Right renal cortex interstitium (tissue), 3 donors: ENCODE measurements around the gene HOTAIR. TPM values are rescaled to one million over a fixed set of nuclear protein-coding genes. Genes with fewer than 3 reads are reported as not detected.
A peak's percentile ranks its signal among the peaks of the same experiment; 100 is the strongest.

Experiments used
- DNase-seq, 3 donors: peaks; one replicate each; pipeline ENCODE4 v3.0.0-alpha.2; 2013; ENCODE audit warnings: low read depth in 3 of 3, low spot score in 2 of 3
- polyA plus RNA-seq, 3 donors: library from polyadenylated mRNA; unstranded; fragments of 120-200 nt; gene quantifications; one replicate each; pipeline ENCODE4 v1.2.1, GENCODE V29; 2013; ENCODE audit not compliant: insufficient read length in 3 of 3

HOTAIR gene
- polyA plus RNA-seq, 3 donors: 1.1 to 2.9 (median 1.2) TPM

GRCh38 chr12:53988541-53989226 is 13.9 kb upstream of the HOTAIR start:
- DNase-seq: no peak

DNA sequence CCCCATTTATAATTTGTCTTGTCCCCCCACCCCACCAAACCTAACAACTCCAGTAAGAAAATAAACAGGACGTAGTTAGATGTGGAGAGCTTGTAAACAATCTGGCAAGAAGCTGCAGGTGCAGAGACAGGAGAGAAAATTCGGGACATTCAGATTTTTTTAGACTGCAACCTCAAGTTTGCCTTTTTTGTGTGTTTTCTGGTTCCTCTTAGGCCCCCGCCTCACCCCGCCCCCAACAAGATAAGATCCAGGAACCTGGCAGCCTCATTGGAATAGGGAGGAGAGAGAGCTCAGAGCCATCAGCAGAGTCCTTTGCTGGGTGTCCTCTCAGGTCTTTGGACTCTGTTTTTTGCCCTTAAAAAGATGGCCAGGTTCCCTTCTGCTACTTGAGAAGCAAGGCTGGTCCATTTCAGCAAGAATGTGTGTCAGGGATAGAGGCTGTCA is 13.1 kb upstream of the HOTAIR start:
- DNase-seq: no peak

DNA sequence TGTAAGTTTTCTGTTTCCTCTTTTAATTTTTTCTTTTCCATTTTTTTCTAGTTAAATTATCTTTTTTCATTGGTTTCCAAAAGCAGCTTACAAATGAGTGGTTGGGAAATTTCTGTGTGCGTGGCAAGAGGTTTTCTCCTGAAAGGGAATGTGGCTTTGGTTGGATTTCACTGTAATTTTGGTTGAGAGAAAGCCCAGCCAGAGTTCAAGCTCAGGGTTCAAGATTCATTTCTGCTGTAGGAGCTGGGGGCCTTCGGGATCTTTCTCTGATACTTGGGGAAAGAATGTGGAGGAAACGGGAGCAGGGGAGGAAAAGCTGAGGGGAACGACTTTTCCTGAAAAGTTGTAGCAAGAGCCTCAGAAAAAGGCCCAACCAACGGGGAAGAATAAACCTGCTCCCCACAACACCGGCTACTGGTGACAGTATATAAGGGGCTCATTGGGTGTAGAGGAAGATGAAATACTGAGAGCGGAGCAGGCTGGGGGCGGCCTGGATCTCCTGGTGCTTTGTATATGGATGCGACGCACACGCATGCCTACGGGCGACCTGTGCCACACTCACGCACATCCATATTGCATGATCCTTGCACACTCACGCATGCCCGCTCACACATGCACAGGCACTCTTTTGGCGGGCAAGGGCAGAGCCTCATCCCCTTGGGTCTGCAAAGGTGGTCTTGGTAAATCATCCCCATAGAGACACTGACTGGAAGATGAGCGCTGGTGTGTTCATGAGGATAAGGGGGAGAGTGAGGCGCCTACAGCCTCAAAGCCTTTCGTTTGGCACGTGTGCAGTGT is 12.1 kb upstream of the HOTAIR start:
- DNase-seq: no peak

- DNase-seq: no peak
Observed at GRCh38 chr12:53985994-53986685, 11.4 kb upstream of the HOTAIR start.

GRCh38 chr12:53985692-53985993 is 10.9 kb upstream of the HOTAIR start:
- no peak for DNase-seq

GRCh38 chr12:53984901-53985691 is 10.3 kb upstream of the HOTAIR start, which contains the start of gene HOXC10:
Gene HOXC10, plus strand, starts transcription at chr12:53985146. Its CDS starts 114 bp downstream, at chr12:53985260.
- peak; percentile 94 to 98 (median 97) for DNase-seq

GRCh38 chr12:53983950-53984572 is 9.3 kb upstream of the HOTAIR start:
- DNase-seq: no peak

- DNase-seq: no peak
Observed at GRCh38 chr12:53983568-53983949, 8.8 kb upstream of the HOTAIR start.

- DNase-seq: no peak
Observed at GRCh38 chr12:53982648-53983567, 8.2 kb upstream of the HOTAIR start.

- DNase-seq: no peak
Observed at GRCh38 chr12:53981634-53982565, 7.1 kb upstream of the HOTAIR start.

DNA sequence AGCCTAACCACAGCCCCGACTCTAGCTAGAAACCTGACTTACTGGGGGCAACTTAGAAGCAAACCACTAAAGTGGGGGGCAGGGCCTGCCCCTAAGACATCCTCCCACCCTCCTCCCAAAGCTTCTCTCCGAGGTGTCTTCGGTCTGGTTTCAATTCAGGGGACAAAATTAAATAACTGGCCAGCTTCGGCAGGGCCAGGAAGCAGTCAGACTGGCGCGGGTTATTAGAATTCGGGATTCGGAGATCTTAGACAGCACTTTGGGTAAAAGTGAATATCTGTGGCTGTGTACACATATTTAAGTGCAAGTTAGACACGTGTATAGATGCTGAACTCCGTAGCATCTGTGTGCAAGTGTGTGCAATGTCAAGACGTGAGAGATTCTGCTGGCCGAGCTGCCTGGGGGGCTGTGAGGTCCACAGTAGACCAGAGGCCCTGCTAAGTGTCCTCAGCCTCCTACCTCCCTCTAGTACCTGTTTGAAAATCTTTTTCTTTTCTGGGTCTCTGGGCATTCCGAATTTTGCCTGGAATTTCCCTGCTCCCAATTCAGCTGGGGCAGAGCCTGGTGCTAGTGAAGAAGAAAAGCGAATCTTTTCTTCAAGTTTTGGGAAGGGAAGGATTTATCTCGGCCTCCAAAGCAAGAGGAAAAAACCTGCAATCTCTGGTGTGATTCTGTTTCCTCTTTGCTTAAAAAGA is 6.2 kb upstream of the HOTAIR start:
- DNase-seq: no peak

DNA sequence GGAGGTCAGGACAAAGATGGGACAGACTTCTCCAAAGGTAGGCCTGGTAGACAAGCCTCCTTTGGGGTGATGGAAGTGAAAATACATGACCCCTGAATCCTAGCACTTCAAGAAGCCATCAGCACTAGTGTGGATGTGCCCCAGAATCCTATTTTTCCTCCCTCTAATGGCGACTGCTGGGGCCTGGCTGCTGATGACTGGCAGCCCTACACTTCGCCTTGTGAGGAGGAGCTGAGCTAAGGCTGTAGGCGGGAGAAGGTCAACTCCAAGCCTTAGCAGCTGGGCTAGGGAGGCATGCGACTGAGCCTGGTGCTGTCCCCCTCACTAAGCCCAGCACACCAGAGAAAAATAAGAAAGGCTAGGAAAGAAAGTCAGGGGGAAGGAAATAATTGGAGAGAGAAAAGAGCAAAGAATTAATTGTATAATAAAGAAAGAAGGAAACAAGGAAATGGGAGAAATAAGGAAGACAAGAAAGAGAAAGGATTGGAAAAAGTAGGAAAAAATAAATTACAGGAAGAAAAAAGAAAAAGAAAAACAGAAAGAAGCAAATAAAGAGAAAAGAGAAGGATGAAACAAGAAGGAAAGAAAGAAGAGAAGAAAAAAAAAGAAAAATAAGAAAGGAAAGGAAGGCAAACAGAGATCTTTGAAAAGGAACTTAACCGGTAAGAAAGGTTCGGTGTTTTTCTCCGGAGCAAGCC is 5.5 kb upstream of the HOTAIR start:
- no peak for DNase-seq

DNA sequence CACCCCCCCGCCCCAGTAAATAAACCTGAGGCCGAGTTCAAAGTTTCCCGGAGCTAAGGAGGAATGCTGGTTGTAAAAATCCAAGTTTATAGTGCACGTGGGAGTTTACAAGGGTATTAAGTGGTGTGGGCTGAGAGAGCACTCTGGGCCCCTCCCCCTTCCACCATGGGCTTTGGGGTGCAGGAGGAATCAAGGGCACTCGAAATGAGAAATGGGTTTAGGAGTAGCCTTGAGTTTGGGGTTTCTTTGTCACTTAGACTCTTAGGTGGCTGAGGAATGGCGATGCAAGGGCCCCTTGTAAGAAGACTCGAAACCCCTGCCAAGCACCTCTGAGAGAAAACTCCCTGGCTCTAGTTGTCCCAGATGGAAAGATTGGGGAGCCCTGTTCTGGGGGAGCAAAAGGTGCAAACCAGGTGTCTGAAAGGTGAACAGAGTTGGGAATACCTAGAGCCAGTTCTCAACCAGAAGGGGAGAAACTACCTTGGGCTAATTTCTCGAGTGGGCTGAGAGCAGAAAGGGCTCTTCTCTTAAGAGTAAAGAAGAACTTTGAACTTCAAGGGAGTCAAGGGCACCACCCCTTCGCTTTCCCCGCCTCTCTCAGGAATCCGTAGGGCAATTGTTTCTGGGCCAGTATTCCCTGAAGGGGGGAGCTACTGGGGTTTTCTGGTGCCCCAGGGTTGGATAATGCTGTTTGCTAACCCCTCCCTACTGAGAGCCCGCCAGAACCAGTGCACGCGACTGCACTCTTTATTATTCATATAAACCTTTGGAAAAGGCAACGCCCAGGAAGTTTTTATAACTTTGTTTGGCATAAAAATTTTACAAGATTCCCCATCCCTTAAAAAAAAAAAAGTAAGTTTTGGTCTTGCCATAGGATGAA is 4.0 kb upstream of the HOTAIR start:
- DNase-seq: no peak

DNA sequence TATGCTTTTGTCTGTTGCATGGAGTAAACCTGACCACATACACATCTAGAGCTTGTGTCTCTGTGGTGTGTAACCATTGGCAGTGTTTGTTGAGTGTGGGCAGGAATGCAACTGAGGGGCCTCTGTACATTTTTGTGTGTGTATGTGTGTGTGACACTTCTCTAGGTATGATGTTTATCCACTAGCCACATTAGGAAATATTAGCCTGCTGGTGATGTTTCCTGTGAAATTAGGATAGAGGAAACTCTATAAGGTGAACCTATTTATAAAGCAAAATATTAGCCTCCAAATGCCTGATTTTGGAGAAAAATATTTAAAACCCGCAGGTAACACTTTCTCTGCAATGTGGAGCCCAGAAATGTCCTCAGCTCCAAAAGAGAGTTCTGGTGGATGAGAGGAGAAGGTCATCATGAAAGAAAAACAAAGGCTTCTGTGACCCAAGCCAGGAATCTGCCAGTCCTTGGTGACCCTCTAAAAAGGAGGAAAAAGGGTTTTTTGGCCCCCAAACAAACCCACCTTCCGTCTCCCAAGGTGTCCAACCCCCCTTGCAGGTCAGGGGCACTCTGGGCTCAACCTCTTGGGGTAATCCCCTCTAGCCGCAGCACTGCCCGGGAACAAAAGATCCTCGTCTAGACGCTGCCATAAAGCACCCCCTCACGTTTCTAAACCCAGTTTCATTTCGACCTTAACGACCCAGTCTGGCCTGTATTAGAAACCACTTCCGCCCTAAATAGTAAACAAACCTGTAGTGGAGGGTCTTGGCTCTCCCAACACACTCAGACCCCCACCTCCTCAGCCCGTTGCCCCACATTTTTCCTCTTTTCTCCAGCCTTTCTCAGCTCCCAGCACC is 3.1 kb upstream of the HOTAIR start:
- DNase-seq: no peak
